Activated B cell treated with CpG ODN at 0.5 μM for 24 hours (primary cell): ENCODE measurements around the gene GPC1. TPM values are rescaled to one million over a fixed set of nuclear protein-coding genes. Genes with fewer than 3 reads are reported as not detected.

Experiments used
- ATAC-seq: fragments of 200-7000 bp; cut with Tn5 transposase; one replicate; pipeline ENCODE4 v1.10.0; 2021; ENCODE audit warnings: low read depth, mild to moderate bottlenecking, moderate library complexity
- CTCF ChIA-PET: fragments of 350-600 bp; sonication (Branson Sonifier 250); formaldehyde crosslinking; loops from one replicate; lab custom pipeline; 2021; ENCODE audit warnings: antibody characterized with exemption; lab: Charles Lee
- POLR2A ChIA-PET: fragments of 350-600 bp; sonication (Branson Sonifier 250); formaldehyde crosslinking; loops from one replicate; lab custom pipeline; 2021; ENCODE audit warnings: antibody characterized with exemption; lab: Charles Lee
- DNase-seq: peaks from one replicate; pipeline ENCODE4 v3.0.0; 2022
- H3K27ac Mint-ChIP-seq: one replicate; pipeline ENCODE4 v1.8.0; 2020; ENCODE audit warnings: mixed read lengths
- H3K27me3 Mint-ChIP-seq: one replicate; pipeline ENCODE4 v1.8.0; 2021; ENCODE audit warnings: mixed read lengths
- H3K36me3 Mint-ChIP-seq: one replicate; pipeline ENCODE4 v1.8.0; 2021; ENCODE audit warnings: low read depth, mixed read lengths
- H3K4me1 Mint-ChIP-seq: one replicate; pipeline ENCODE4 v1.8.0; 2021; ENCODE audit warnings: mixed read lengths
- H3K4me3 Mint-ChIP-seq: one replicate; pipeline ENCODE4 v1.8.0; 2020; ENCODE audit warnings: mild to moderate bottlenecking, mixed read lengths
- H3K9me3 Mint-ChIP-seq: one replicate; pipeline ENCODE4 v1.8.0; 2020; ENCODE audit warnings: mixed read lengths
- intact Hi-C: fragments of 100-400 bp; cut with micrococcal nuclease; formaldehyde crosslinking; loops from one replicate; pipeline ENCODE4 v1.15.1; 2024
- total RNA-seq: library from RNA; stranded (reverse); gene quantifications from 2 replicates; pipeline ENCODE4 v1.2.3, GENCODE V29; 2022
- TF ChIP-seq, protein P1 (sequence below): fragments of 200-600 bp; IDR thresholded peaks from one replicate; pipeline ENCODE4 v1.8.0; 2022; ENCODE audit warnings: antibody characterized with exemption, mild to moderate bottlenecking

GPC1 gene
- total RNA-seq, 1 donor from 2014 or later: 1.9 TPM

DNA sequence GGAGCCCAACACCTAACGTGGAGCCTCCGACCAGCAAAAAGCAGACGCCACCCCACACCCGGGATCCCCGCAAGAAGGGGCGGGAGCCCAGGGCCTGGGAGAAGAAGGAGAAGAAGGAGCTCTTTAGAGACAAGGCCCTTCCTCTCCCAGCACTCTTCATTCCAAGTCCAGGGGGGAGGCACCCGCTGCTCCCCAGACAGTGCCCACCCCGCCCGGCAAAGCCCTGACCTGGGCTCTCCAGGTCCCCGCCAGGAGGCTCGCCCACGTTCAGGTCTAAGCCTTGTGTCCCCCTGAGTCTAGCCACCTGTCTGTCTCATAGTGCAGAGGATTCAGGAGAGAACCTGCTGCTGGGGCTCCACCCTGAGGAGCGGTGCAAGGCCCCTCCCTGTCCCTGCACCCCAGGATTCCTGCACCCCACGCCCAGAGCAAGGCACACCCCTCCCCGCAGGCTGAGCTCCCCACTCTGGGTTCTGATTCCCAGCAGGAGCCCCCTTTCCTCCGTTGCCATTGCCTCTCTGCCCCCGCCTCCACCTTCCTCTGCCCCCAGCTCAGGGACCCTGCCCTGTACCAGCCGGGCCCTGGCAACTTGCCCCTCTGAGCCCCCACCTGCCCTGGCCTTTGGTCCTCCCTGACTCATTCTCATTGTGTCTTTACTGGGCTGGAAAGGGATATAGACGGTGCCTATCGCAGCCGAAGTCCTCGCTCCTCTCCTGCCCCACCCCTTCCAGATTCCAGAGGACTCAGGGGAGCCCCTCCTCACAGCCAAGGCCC is 33.5 kb upstream of the GPC1 start:
- Mint-ChIP-seq H3K9me3 (no peaks in the 10 kb centered on the region), H3K36me3 (no peaks in the 10 kb centered on the region), H3K27ac (no peak overlapping the region), H3K27me3 (peaks cover 5% of the 10 kb centered on the region), H3K4me3 (no peak overlapping the region), H3K4me1 (no peaks in the 10 kb centered on the region)
- intact Hi-C loops: no loop called here
- DNase-seq (peak; percentile 3), ATAC-seq (no peak)
- POLR2A ChIA-PET: no interaction called here
- TF ChIP-seq, protein P1, sequence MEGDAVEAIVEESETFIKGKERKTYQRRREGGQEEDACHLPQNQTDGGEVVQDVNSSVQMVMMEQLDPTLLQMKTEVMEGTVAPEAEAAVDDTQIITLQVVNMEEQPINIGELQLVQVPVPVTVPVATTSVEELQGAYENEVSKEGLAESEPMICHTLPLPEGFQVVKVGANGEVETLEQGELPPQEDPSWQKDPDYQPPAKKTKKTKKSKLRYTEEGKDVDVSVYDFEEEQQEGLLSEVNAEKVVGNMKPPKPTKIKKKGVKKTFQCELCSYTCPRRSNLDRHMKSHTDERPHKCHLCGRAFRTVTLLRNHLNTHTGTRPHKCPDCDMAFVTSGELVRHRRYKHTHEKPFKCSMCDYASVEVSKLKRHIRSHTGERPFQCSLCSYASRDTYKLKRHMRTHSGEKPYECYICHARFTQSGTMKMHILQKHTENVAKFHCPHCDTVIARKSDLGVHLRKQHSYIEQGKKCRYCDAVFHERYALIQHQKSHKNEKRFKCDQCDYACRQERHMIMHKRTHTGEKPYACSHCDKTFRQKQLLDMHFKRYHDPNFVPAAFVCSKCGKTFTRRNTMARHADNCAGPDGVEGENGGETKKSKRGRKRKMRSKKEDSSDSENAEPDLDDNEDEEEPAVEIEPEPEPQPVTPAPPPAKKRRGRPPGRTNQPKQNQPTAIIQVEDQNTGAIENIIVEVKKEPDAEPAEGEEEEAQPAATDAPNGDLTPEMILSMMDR: no peak
- CTCF ChIA-PET: no interaction called here

DNA sequence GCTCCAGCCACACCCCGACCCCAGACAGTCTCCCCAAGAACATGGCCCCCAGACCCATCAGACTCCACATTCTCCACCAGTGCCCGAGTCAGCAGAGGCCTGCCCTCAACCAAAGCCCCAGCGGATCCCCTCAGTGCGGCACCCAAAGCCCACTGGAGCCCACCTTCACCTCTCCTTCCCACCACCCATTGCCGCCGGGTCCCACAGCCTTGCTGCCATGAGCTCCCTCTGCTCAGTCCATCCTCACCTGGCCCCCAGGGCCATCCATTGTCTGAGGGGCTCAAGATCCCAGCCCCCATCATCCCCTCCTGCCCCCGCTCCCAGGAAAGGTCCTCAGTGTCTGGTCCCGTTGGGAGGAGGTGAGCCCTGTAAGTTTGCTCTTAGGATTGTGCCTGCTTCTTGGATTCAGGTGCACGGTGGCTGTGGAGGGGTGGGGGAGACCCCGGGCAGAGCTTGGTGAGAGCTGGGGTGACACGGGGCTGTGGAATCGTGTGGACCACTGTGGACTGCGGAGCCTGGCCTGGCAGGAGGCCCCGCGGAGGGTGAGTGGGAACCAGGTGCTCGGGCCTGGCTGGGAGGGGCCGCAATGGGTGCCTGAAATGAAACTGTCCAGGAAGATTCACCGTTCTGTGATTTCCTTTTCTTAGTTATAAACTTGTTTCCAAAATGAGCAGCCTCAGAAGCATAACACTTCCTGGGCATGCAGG is 32.7 kb upstream of the GPC1 start:
- Mint-ChIP-seq H3K9me3 (no peaks in the 10 kb centered on the region), H3K4me3 (no peak overlapping the region), H3K27ac (no peak overlapping the region), H3K4me1 (no peaks in the 10 kb centered on the region), H3K36me3 (no peaks in the 10 kb centered on the region), H3K27me3 (peaks cover 5% of the 10 kb centered on the region)
- CTCF ChIA-PET: no interaction called here
- TF ChIP-seq, protein P1: no peak
- intact Hi-C loops: no loop called here
- POLR2A ChIA-PET: no interaction called here
- peak; percentile 5 for DNase-seq
- ATAC-seq: no peak

DNA sequence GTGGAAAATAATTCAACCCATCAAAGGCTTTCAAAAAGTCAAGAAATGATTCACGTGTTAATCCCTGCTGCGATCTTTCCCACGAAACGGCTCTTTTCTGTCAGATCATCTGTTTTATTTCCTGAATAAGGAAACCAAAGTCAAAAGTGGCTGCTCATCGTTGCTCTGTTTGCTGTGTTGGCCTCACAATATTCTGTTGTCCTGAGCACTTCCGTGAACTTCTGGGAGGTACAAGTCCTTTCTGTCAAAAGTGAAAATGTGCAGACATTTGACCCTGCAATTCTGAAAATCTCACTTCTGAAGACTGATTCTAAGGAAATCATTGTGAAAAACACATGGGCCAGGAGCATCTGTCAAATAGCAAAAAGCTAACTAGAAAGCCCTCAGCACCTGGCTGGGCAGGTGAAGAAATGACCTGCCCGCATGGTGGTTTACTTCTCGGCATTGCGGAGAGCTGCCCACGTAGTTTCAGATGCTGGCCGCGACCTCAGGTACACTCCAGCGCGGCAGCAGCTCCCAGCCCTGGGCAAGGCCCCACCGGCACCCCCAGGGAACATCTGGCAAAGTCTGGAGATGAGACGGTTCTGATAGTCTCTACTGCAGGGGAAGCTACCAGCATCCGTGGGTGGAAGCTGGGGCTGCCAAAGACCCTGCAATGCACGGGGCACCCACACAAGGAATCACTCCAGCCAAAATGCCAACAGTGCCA is 31.9 kb upstream of the GPC1 start:
- no peaks in the 10 kb centered on the region for H3K4me1 Mint-ChIP-seq
- ChIA-PET POLR2A (no interaction called here), CTCF (no interaction called here)
- DNase-seq (peak; percentile 6), ATAC-seq (no peak)
- intact Hi-C loops: no loop called here
- TF ChIP-seq, protein P1: no peak
- peaks cover 5% of the 10 kb centered on the region for H3K27me3 Mint-ChIP-seq
- no peaks in the 10 kb centered on the region for H3K36me3 Mint-ChIP-seq
- no peak overlapping the region for H3K27ac Mint-ChIP-seq
- H3K9me3 Mint-ChIP-seq: no peaks in the 10 kb centered on the region
- no peak overlapping the region for H3K4me3 Mint-ChIP-seq

DNA sequence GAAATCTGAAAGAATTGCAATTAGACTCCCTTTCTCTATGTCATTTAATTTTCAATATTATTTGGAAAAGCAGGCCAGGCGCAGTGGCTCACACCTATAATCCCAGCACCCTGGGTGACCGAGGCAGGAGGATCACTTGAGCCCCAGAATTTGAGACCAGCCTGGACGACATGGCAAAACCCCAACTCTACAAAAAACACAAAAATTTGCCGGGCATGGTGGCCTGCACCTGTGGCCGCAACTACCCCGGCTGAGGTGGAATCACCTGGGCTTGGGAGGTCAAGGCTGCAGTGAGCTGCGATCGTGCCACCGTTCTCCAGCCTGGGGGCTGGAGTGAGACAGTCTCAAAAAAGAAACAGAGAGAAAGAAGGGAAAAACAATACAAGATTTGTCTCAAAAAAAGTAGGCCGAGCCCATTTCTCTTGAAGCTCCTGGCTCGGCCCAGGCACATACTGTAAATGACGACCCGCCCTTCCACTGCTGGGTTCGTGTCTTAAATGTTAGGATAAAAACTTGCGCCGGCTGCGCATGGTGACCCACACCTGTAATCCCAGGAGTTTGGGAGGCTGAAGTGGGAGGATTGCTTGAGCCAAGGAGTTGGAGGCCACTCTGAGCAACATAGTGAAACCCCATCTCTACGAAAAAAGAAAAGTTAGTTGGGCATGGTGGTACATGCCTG is 31.1 kb upstream of the GPC1 start:
- TF ChIP-seq, protein P1: no peak
- no peak overlapping the region for H3K4me3 Mint-ChIP-seq
- no peaks in the 10 kb centered on the region for H3K36me3 Mint-ChIP-seq
- ATAC-seq (no peak), DNase-seq (peak; percentile 8)
- no peak overlapping the region for H3K27ac Mint-ChIP-seq
- intact Hi-C loops: no loop called here
- ChIA-PET POLR2A (no interaction called here), CTCF (no interaction called here)
- no peaks in the 10 kb centered on the region for H3K4me1 Mint-ChIP-seq
- peaks cover 5% of the 10 kb centered on the region for H3K27me3 Mint-ChIP-seq
- no peaks in the 10 kb centered on the region for H3K9me3 Mint-ChIP-seq
